ENCODE results near the gene HHAT. TPM values are rescaled to one million over a fixed set of nuclear protein-coding genes. Genes with fewer than 3 reads are reported as not detected.

The HHAT gene
- total RNA-seq, 1 donor from 2014 or later, result 1.8 TPM

DNA sequence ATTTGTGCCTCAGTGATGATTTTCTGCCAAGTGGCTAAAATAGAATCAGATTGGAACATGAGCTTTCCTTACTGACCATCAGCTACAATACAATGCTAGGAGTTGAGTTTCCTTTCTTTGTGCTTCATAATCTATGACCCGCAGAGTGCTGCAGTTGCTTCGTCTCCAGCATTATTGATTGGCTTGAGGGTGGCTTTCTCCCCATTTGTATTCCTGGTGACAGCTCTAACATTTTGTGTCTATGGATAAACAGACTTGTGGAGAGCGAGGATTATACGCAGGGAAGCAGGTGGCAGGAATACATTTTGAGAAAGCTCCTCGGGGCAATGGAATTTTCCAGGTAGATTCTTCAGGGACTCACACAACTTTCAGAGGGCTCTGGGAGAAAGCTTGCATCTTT is 223.2 kb downstream of the HHAT start:
- no peak for ATAC-seq
- intact Hi-C loops (cut with DNase I), result no loop called here
- DNase-seq (ENCODE audit: missing footprints), result no peak

DNA sequence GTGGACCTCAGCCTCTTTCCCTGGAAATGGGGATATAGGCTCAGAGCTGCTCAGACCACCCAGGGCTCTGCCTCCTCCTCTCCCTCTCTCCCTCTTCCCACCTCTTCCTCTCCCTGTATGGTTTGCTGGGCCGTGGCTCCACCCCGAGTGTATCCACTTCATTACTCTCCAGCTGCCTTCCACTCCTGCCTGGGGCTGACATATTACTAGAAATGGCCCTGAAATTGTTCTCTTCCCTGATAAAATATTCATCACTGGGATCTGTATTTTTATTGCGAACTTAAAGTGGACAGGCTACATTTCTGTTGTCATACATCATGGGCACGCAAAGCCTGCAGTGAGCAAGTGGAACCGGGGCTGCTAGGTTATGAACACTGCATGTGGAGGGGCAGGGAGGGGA is 225.0 kb downstream of the HHAT start:
- DNase-seq (ENCODE audit: missing footprints) (no peak), ATAC-seq (no peak)
- intact Hi-C loops (cut with DNase I), result no loop called here

DNA sequence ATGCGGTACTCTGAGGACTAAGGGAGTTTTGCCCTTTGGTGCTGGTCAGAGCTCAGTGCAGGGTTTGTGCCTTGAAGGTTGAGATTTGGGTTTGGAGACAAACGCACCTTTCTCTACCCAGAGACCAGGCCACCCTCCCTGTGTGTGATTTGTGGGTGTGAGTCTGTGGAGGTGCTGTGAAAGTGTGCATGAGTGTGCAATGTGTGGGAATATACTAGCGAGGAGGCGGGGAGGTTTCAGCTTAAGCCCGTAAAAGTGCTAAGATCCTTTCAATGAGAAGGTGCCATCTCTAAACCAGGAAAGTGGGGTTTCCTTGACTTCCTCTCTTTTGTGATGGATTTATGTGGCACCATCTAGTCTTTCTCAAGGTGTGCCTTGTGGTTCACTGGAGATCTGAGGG is 225.7 kb downstream of the HHAT start:
- no peak for ATAC-seq
- intact Hi-C loops (cut with DNase I), result no loop called here
- no peak for DNase-seq (ENCODE audit: missing footprints)

DNA sequence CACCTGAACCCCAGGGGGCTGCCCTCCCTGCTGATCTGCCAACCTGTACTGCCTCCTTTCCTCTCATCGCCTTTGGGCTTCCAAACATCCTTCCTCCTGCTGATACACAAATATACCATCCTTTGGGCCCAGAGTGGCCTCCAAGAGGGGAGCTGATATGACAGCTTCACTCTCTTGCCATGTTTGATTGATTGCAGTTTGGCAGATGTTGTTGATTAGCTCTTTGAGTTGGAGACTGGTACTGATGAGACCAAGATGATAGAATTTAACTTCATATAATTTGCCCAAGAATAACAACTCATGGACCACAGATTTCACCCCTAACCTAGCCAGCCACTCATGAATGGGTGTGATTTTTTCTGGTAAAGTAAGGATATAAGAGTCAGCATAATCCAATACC is 227.8 kb downstream of the HHAT start:
- intact Hi-C loops (cut with DNase I), result no loop called here
- DNase-seq (ENCODE audit: missing footprints), result no peak
- no peak for ATAC-seq

DNA sequence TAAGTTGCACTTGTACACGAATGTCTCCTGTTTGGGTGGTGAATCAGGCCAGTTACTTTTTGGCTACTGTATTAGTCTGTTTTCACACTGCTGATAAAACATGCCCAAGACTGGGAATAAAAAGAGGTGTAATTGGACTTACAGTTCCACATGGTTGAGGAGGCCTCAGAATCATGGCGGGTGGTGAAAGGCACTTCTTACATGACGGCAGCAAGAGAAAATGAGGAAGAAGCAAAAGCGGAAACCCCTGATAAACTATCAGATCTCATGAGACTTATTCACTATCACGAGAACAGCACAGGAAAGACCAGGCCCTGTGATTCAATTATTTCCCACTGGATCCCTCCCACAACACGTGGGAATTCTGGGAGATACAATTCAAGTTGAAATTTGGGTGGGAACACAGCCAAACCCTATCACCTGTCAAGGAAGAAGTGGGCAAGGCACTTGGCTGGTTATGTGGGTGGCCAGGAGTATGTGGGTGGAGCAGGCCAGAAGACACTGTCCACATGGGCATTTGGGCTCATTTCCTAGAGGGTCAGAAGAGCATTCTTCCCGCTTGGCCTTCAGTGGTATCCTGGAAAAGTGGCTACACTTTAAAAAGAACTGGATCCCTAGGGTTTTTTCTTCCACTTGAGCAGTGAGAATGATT is 228.8 kb downstream of the HHAT start:
- intact Hi-C loops (cut with DNase I), result no loop called here
- ATAC-seq (no peak), DNase-seq (ENCODE audit: missing footprints) (no peak)

DNA sequence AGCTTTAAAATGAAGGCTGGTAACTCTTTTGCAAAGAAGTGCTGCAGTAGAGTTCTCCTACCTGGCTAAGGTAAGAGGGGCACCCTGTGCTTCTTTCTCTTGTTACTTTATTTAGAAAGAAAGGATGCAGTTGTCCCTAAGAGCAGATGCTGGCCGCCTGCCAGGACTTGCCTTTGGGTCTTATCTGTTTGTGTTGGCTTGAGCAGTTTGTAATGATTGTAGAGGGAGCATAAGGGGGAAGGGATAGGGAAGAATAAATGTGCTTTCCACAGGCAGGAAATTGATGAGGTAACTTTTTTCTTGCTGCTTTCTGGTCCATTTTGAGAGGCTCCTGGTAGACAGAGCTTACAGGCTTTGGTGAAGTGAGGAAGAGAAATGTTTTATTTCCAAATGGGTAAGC is 229.6 kb downstream of the HHAT start:
- ATAC-seq, result peak; percentile 38
- intact Hi-C loops (cut with DNase I), result no loop called here
- DNase-seq (ENCODE audit: missing footprints), result peak; percentile 76

DNA sequence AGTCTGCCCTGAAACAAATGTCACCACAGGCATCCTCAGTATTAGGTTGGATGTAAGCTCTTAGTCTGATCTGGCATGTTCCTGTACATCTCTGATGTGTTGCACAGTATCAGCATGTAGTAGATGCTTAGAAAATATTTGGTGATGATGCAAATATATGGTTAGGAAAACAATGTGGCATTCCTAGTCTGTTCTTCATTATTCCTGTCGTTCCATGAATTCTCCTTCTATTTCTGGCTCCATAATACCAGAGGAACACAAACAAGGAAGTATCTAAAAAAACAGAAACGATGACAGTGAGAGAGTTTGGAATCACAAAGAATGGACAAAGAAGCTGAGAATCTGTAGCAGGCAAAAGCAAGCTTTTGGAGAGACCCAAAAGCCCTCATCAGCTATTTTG is 236.6 kb downstream of the HHAT start:
- intact Hi-C loops (cut with DNase I), result no loop called here
- no peak for ATAC-seq

DNA sequence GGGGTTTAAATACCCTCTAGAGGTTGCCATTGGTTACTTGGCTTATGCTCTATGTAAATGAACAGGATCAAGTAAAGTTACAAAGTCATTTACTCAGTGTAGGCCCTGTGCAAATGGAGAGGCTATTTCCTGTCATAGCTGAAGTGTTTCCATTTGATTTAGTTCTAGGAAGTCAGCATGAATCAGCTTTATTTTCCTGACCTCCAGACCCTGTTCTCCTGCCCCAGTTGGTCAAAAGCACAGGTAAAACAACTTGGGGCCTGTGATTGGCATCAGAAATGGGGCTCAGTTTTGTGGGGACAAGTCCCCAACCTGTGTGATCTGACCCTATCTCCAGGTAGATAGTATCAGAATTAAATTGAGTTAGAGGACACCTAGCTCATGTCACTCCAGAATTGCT is 239.9 kb downstream of the HHAT start:
- intact Hi-C loops (cut with DNase I), result no loop called here
- ATAC-seq, result no peak
- no peak for DNase-seq (ENCODE audit: missing footprints)

More for the DNA sequence above, 236.6 kb downstream of the HHAT start:
- DNase-seq (ENCODE audit: missing footprints), result no peak

DNA sequence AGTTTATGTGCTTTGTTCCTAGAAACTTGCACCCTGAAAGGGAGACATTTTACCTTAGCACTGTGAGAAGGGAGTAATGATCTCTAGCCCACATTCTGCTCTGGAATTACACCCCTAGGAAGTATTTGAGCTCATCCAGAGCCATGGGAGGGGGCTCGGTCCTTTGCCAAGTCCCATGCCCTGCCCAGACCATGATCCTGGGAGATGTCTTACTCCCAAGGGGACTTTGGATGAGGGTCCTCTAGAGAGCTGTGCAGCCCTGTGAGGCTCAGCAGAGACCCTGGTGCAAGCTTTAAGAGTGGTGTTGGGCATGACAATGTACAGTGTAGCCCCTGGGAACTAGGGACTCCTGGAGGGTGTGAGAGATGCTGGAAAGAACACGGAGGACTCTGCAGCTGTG is 241.4 kb downstream of the HHAT start:
- intact Hi-C loops (cut with DNase I), result no loop called here
- DNase-seq (ENCODE audit: missing footprints) (no peak), ATAC-seq (no peak)

DNA sequence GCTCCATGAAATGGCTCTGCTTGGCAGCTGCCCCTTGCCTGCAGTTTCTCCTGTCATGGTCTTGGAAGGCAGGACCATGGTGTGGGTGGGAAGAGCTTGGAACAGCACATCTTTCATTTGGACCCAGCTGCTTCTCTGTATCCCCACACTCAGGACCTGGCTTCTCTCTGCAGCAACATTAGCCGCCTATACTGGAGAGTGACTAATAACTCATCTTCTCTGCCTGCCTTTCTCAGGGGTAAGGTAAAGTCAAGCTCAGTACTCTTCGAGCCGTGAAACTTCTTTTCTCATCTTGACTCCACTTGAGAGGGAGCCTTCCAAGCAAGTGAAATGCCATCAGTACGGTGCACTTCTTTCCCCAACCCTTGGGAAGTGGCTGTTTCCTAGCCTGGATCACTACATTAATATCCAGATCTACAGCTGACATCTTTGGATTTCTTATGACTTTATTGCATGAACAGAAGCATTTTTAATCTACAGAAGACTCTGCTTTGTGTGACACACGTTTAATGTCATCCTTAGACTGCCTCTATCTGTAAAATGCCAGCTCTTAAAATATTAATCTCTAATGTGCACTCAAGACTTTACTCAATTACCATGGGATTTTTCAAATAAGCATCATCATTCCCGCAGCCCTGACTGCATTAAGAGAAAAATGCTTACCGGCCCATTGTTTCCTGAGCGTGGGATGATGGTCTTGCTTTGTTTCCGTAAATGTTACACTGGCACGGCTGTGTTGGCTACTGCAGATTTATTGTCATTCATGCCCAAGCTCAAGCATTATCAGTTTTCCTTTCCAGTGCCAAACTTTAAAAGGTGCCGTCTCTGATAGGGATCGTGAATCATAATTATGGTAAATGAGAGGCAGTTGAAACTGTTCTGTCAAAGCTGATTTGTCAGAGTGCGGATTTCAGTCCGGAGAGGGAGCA is 242.9 kb downstream of the HHAT start:
- intact Hi-C loops (cut with DNase I), result no loop called here
- DNase-seq (ENCODE audit: missing footprints) (no peak), ATAC-seq (no peak)

DNA sequence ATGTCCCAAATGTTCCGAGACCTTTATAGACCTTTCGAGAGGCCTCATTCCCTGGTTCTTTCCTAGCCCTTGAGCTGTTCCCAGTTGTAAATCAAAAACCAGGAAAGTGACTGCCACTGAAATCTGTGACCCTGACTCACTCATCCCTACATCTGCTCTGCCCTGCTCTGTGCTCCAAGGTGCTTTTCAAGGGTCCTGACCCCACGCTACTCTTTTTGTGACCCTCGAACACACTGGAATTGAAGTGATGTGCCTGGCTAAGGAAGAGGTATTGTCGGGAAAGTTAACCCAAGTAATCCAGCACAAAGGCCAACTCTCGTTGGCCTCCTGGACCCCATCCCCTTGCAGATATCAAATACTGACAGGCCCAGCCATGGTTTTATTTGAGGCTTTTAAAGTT is 244.4 kb downstream of the HHAT start:
- DNase-seq (ENCODE audit: missing footprints) (no peak), ATAC-seq (no peak)
- intact Hi-C loops (cut with DNase I), result no loop called here

DNA sequence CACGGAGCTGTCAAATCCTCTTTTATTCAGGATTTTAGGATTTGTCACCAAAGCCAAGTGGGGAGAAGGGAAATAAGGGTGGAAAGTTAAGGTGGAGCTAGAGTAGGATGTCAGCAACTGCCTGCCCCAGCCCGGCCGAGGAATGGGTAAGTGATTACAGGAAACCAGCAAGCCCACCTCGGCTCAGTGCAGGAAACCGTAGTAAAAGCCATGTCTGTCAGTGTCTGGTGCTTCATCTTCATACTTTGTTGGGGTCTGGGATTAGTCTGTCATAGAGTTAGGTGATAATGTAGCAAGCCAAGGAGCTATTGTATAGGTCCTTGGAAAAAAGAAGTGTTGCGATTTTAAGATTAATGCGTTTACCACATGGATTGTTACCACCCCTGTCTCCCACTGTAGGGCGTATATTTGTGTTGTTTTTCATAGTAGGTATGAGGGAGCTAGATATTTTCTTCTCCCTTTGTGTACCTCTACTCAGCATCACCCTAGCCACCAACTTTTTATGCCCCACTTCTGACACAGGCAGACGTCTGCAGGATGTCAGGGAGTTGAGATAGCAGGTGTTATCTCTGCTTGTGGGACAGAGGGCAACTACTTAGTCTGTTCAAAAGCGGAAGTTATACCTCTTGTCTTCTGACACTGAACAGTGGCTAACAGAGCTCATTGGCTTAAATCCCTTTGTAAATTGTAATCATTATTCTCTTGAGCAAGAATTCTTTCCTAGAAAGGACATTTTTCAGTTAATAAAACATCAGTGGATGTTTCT is 253.7 kb downstream of the HHAT start:
- ATAC-seq (no peak), DNase-seq (ENCODE audit: missing footprints) (no peak)
- intact Hi-C loops (cut with DNase I), result loop anchor here (5.0 to 10.0 kb wide), 2 partner anchors 135 to 362 kb away; no protein-coding TSS in a partner anchor

DNA sequence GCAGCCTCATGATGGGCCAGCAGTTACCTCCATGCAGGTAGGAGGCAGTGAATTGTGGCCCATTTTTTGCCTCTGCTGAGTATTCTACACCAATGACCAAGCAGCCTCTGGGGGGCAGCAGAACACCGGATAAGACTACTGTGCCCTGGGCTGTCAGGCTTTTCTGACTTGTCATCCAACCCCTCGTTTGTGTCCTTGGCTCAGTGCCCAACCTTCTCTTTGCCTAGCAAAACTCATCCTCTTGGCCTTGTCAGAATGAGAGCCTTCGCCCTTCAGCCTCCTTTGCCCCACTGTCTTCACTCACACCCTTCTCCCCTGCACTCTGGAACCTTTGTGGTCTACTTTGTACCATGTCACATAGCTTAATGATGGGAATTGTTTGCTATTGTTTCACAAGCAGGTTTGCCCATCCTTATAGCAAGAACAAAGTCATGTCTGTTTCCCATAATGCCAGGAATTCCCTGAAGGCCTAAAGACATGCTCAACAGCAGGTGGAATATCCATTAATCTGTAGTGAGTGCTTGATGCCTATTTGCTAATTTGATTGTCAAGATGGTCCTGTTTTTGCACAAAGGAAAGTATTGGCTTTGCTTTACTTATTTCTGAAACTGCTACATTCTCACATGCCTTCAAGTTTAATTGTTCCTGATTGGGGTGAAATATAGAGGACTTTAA is 255.9 kb downstream of the HHAT start:
- DNase-seq (ENCODE audit: missing footprints), result peak; percentile 83
- intact Hi-C loops (cut with DNase I), result loop anchor here (1.0 to 10.0 kb wide), 3 partner anchors 137 to 550 kb away; partner anchors contain the start of gene KCNH1
- peak; percentile 80 for ATAC-seq

DNA sequence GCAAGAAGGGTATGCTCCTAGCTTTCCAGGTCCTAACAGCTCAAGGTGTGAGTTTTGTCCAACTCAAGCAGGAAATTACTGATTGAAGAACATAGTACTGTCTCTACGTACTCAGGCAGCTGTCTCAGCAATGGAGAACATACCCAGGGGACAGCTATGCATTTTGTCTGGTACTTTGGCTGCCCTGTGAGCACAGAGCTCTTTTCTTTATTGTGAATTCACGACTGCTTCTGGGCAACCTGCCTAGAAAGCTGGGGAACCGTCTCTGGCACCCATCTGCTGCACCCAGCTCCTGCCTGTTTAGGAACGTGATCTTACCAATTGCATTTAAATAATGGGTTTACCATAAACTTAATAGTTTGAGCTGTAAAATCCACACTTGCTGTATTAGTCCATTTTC is 258.1 kb downstream of the HHAT start:
- ATAC-seq (no peak), DNase-seq (ENCODE audit: missing footprints) (no peak)
- intact Hi-C loops (cut with DNase I), result loop anchor here (10.0 kb wide), 1 partner anchor 358 kb away; no protein-coding TSS in a partner anchor

DNA sequence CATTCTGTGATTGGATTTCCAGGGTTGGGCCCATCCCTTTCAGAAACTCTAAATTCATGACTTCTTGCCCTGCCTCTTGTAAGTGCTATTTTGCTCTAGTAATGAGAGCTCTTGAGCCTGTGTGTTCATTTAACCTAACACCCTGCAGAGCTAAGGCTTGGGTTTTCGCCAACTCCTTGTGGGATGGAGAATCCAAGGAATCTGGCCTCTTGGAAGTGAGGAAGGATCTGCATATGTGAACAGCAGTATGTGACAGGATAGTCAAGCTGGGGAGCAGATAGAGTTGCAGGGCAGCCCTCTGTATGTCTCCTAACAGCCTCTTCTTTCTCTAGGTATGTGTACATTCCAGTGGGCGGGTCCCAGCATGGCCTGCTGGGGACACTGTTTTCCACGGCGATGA is 258.9 kb downstream of the HHAT start:
- intact Hi-C loops (cut with DNase I), result loop anchor here (10.0 kb wide), 1 partner anchor 357 kb away; no protein-coding TSS in a partner anchor
- no peak for ATAC-seq
- DNase-seq (ENCODE audit: missing footprints), result no peak

DNA sequence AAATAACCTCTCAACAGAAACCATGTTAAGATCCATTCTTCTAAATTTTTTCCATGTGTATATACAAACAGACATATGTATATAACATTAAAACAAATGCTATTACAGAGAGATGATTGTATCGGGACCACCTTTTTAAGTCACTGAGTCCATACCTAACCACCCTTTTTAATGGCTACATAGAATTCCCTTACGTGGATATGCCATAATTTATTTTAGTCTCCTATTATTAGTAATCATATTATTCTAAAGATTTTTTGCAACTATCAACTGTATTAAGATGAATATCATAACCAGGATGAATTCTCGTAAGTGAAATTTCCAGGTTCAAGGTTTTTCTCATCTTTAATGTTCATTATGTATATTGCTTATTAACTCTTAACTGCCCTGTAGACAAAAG is 259.7 kb downstream of the HHAT start:
- no peak for DNase-seq (ENCODE audit: missing footprints)
- intact Hi-C loops (cut with DNase I), result loop anchor here (10.0 kb wide), 1 partner anchor 356 kb away; no protein-coding TSS in a partner anchor
- ATAC-seq, result no peak

DNA sequence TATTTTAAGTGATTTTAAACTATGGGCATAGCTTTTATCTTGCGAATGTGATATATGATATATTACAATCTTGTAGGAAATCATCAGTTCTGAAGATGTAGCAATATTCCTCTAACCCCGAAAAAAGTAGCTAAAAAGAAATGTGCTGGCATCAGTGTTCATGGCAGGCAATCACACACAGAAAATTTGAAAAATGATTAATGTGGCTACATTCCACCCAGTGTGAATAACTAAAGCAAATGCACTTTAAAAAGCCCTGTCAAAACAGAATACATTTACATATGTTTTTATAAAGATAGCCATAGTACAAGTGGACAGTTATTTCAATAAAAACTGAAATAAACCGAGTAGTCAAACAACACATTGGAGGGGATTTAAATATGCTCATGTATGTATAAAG is 260.2 kb downstream of the HHAT start:
- intact Hi-C loops (cut with DNase I), result loop anchor here (10.0 kb wide), 1 partner anchor 356 kb away; no protein-coding TSS in a partner anchor
- ATAC-seq (no peak), DNase-seq (ENCODE audit: missing footprints) (no peak)

DNA sequence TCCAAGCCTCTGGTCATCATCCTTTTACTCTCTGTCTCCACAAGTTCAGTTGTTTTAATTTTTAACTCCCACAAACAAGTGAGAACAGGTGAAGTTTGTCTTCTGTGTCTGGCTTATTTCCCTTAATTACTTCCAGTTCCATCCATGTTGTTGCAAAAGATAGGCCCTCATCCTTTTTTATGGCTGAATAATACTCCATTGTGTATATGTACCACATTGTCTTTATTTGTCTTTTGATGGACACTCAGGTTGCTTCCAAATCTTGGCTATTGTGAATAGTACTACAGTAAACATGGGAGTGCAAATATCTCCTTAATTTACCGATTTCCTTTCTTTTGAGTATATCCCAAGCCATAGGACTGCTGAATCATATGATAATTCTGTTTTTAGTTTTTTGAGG is 262.5 kb downstream of the HHAT start:
- ATAC-seq (no peak), DNase-seq (ENCODE audit: missing footprints) (no peak)
- intact Hi-C loops (cut with DNase I), result no loop called here

DNA sequence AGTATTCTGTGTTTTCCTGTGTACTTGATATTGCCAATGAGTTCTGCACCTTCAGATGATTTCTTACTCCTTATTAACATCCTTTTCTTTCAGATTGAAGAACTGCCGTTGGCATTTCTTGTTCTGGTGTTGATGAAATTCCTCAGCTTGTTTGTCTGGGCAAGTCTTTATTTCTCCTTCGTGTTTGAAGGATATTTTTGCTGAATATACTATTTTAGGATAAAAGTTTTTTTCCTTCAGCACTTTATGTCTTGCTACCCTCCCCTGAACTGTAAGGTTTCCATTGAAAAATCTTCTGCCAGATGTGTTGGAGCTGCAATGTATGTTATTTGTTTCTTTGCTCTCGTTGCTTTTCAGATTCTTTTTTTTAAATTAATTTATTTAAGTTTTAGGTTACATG is 265.9 kb downstream of the HHAT start:
- intact Hi-C loops (cut with DNase I), result no loop called here
- ATAC-seq, result no peak
- DNase-seq (ENCODE audit: missing footprints), result no peak

All from Right ventricle myocardium inferior (tissue), 1 donor.